Right renal pelvis (tissue), 4 donors: Measurements from ENCODE around the gene DENND4A. TPM values are rescaled to one million over a fixed set of nuclear protein-coding genes. Genes with fewer than 3 reads are reported as not detected.
"Not testable (repeated sequence)": the region's sequence is repeated elsewhere in the genome, so short reads cannot be mapped to it uniquely, and the experiment has no call there.

Experiments
- DNase-seq, 4 donors: peaks; one replicate each; pipeline ENCODE4 v3.0.0-alpha.2; 2013; ENCODE audit warnings: low read depth in 4 of 4, low spot score in 3 of 4, missing footprints in 1 of 4
- polyA plus RNA-seq, 4 donors: library from polyadenylated mRNA; unstranded; fragments of 120-200 nt; gene quantifications; one replicate each; pipeline ENCODE4 v1.2.1, GENCODE V29; 2013; ENCODE audit not compliant: insufficient read length in 4 of 4

Gene DENND4A
- polyA plus RNA-seq, 4 donors: 16.2 to 25.5 (median 17.1) TPM

GRCh38 chr15:65790694-65791334 is 1.3 kb downstream of the DENND4A start:
- peak in 2 of 4 donors; percentile 15 to 20 for DNase-seq

GRCh38 chr15:65789759-65790425 is 2.2 kb downstream of the DENND4A start:
- no peak for DNase-seq

DNA sequence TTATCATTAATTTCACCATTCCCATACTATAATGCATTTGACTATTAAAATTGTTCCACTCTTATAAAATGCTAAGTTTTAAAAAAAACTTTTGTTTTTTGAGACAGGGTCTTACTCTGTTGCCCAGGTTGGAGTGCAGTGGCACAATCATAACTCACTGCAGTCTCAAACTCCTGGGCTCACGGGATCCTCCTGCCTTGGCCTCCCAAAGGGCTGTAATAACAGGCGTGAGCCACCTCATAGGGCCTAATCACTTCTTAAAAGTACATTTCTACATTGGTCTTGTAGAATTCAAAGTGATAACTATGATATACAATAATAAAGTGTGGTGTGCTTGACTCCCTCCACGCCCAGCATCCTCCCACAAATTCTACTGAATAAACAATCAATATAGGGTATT is 3.0 kb downstream of the DENND4A start:
- no peak for DNase-seq

DNA sequence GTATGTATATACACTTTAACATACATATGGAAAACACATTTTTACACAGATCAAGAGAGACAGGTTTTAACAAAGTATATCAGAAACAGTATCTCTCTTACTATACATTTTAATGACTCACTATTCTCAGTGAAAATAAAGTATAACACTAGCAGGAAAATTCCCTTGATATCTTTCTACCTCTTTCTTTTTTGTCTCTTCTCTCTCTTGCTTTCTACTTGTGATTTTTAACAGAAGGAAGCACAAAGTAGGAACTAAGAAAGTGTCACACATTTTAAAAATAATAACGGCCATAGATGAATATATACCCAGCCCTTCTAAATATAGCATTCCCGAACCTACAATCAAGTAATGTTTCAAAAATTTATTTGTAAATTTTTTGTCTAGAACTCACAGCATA is 4.8 kb downstream of the DENND4A start:
- no peak for DNase-seq

GRCh38 chr15:65785151-65785550 is 6.9 kb downstream of the DENND4A start:
- no peak for DNase-seq

GRCh38 chr15:65783872-65784271 is 8.2 kb downstream of the DENND4A start:
- DNase-seq: no peak

- no peak for DNase-seq
Measured at GRCh38 chr15:65782096-65782495, 10.0 kb downstream of the DENND4A start.

DNA sequence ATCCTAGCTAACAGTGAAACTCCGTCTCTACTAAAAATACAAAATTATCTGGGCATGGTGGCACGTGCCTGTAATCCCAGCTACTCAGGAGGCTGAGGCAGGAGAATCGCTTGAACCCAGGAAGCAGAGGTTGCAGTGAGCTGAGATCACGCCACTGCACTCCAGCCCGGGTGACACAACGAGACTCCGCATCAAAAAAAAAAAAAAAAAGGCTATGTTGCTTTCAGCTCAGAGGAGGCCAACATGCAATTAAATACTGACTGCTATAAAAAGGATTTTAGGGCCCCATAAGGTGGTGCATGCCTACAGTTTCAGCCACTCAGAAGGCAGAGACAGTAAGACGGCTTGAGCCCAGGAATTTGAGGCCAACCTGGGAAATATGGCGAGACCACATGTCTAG is 13.4 kb downstream of the DENND4A start:
- DNase-seq: not testable (repeated sequence)

DNA sequence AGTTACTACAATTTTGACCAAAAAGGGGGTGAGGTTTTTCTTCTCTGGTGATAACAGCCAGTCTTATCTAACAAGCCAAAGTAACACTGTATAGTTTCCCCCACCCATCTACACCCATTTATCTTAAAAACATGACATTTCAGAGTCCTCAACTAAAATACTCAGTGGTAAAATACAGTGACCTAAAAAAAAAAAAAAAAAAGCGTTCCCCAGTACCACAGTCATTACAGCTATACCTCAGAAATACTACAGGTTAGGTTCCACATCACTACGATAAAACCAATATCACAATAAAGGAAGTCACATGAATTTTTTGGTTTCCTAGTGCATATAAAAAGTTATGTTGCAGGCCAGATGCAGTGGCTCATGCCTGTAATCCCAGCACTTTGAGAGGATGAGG is 13.8 kb downstream of the DENND4A start:
- no peak for DNase-seq

DNA sequence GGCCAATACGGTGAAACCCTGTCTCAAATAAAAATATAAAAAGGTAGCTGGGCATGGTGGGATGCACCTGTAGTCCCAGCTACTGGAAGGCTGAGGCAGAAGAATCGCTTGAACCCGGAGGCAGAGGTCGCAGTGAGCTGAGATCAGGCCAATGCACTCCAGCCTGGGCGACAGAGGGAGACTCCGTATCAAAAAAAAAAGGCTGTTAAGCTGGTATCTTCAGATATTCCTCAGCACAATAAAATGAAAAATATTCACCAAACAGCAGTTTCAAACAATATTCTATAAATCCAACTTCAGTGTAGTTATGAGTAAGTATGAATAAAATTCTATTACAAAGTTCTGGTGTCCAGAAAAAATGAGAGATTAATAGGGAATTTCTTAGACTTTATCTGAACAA is 14.2 kb downstream of the DENND4A start:
- DNase-seq: no peak

- DNase-seq: no peak
Measured at GRCh38 chr15:65777053-65777452, 15.0 kb downstream of the DENND4A start.

DNA sequence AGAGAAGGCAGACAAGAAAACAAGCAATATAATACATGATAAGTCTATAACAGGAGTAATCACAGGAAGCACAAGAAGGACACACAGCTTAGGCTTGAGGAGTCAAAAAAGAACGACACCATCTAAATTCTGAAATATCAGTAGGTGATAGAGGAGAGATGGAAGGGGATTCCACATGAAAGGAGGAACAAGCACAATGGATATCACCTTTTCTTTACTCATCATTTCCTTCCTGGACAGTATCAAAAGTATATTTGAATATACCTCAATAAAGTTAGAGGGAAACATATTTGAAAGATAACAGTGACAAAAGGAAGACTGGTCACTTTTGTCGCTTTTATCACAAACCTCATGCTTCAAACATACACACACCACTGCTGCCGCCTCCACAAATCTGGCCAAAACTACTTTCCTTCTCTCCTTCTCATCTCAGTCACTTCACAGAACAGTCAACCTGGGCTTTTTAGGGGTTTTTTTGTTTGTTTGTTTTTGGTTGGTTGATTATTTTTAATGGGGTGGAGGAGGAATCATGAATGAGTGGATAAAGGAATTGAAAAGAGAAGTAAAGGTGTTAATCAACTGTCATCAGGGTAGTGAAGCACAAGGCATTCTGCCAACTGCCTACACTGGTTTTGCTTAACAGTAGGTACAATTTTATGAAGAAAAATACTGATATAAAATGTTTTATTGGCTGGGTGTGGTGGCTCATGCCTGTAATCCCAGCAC is 18.5 kb downstream of the DENND4A start:
- DNase-seq: no peak

DNA sequence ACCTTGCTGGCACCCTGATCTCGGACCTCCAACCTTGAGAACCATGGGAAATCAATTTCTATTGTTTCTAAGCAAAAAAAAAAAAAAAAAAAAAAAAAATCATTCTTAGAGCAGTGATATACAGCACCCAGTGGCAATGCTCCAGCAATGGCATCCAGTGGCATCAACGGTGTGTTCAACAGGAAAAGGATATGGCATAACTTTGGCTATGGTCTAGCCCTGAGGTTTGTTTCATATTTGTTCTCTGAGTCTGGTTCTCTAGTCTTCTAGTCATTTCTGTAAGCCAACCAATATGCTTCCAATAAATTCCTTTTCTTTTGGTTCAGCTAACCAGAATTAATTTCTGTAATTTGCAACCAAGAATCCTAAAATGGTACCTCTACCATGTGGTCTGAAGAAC is 19.2 kb downstream of the DENND4A start:
- no peak for DNase-seq

GRCh38 chr15:65771870-65772269 is 20.2 kb downstream of the DENND4A start:
- DNase-seq: no peak

DNA sequence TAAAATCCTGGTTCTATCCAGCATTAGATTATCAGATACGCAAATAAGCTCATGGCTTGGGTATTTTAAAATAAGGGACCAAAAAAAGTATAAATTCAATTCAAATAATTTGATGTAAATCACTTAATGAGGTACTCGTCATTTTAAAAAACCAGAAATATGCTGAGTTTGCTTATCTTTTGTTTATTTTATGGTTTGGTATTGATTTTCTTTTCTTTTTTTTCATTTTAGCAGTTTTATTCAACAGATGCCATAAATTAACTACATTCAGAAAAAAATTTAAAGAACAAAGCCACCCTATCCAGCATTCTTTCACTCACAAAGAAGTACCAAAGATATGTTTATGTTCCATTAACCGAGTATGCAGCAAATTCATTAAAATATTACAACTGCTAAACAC is 22.6 kb downstream of the DENND4A start:
- DNase-seq: no peak

- no peak for DNase-seq
Measured at GRCh38 chr15:65767895-65768294, 24.2 kb downstream of the DENND4A start.

DNA sequence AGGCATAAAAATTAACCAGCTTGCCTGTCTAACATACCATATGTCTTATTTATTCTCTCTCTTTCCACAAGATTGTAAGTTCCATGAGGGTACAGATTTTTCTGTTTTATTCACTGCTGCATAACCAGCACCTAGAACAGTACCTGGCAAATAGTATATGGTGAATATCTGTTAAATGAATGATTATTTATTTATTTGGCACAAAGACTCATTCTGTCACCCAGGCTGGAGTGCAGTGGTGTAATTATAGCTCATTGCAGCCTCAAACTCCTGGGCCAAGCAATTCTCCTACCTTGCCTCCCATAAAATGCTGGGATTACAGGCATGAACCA is 24.9 kb downstream of the DENND4A start:
- DNase-seq: no peak

DNA sequence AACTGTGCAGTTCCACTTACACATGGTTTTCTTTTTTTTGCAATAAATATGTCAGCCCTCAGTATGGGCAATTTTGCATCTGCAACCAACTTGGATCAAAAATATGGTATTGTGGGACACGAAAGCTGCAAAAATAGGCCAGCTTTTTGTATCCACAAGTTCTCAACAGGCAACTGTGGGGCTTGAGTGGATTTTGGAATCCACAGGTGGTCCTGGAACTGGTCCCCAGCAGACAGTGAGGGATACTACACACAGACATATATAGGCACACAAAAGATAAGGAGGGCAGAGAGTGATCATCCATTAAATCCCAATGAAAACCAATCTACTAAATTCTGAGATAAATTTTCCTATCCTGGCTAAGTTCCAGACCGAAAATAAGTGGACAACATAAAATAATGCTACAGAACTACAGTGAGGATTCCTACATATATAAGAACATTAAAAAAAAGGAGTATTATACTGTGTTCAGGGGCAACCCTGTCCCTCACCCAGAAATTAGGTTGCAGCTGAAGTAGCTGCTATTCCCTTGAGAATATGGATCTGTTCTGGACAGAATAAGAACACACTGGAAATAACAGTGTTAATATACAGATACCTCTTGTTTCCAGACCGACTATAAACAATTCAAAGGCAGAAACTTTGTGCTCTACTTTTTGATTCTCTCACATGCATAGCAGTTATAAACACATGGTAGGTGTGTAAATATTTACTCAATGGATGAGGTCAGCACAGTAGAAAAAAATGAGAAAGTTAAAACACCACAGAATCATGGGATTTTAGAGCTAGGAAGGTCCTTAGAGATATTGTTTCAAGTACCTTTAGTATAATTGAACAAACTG is 25.4 kb downstream of the DENND4A start:
- DNase-seq: no peak

DNA sequence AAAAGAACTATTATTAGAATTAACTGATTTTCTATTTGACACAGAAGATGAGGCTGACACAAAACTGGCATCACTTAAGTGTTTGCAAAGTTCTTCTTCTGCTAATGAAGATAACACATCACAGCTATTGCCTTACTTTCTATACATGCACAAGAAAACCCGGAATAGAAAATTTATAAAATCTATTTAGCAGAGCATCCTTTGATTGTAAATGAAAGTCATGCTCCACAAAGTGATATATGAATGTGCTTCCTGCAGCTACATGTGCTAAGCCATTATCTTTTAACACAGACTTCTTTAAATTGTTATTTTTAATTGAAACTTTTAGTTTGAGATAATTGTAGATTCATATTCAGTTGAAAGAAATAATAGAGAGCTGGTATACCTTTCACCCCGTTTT is 27.0 kb downstream of the DENND4A start:
- no peak for DNase-seq

DNA sequence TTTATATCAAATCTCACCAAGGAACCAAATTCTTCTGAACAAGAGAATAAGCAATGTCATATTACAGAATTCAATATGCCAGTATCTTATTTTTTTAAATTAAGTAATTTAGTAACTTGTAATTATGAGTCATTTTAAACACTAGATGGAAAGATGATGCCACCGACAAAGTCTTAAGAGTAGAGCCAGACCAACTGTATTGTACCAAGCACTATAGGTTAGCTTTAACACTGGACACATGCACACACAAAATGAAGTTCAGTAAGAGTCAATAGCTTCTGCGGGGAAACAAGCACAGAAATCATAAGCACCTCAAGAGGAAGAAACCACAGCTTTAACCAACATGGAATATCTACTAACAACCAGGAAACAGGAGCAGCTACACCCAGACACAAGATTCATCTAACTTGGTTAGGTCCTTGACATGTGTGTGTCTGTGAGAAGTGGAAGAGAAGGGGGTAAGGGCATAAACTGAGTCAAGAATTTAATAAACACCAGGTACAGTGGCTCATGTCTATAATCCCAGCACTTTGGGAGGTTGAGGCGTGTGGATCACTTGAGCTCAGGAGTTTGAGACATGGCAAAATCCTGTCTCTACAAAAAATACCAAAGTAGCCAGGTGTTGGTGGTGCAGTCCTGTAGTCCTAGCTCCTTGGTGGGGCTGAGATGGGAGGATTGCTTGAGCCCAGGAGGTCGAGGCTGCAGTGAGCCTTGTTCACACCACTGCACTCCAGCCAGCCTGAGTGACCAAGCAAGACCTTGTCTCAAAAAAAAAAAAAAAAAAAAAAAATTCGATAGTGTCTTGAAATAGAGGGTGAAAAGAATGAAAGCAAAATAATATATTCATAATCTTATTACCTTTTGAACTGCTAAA is 28.9 kb downstream of the DENND4A start:
- no peak for DNase-seq
